ENCODE results near the gene BMERB1.

The BMERB1 gene

GRCh38 chr16:15585956-15586355 is 151.6 kb downstream of the BMERB1 start:
- Histone ChIP-seq H3K9ac (ENCODE audit: low read length) (no peak overlapping the region), H3K27ac (ENCODE audit: low read depth, low read length) (no peak overlapping the region), H3K27me3 (ENCODE audit: control insufficient read depth, insufficient read depth, low read length) (no peaks in the 10 kb centered on the region), H3K4me3 (ENCODE audit: low read length) (no peak overlapping the region), H3K4me1 (ENCODE audit: control insufficient read depth, insufficient read depth, low read length) (no peaks in the 10 kb centered on the region), H3K36me3 (ENCODE audit: control insufficient read depth, insufficient read depth, low read length) (peaks cover 2% of the 10 kb centered on the region)

- peaks cover 2% of the 10 kb centered on the region for H3K36me3 ChIP-seq (ENCODE audit: control insufficient read depth, insufficient read depth, low read length)
- H3K9ac ChIP-seq (ENCODE audit: low read length) = no peak overlapping the region
- H3K4me3 ChIP-seq (ENCODE audit: low read length) = no peak overlapping the region
- no peak overlapping the region for H3K27ac ChIP-seq (ENCODE audit: low read depth, low read length)
- no peaks in the 10 kb centered on the region for H3K4me1 ChIP-seq (ENCODE audit: control insufficient read depth, insufficient read depth, low read length)
- no peaks in the 10 kb centered on the region for H3K27me3 ChIP-seq (ENCODE audit: control insufficient read depth, insufficient read depth, low read length)
Observed at GRCh38 chr16:15586716-15587115, 152.3 kb downstream of the BMERB1 start.

- H3K9ac ChIP-seq (ENCODE audit: low read length) = no peak overlapping the region
- H3K27me3 ChIP-seq (ENCODE audit: control insufficient read depth, insufficient read depth, low read length) = no peaks in the 10 kb centered on the region
- no peaks in the 10 kb centered on the region for H3K4me1 ChIP-seq (ENCODE audit: control insufficient read depth, insufficient read depth, low read length)
- H3K27ac ChIP-seq (ENCODE audit: low read depth, low read length) = no peak overlapping the region
- peaks cover 2% of the 10 kb centered on the region for H3K36me3 ChIP-seq (ENCODE audit: control insufficient read depth, insufficient read depth, low read length)
- H3K4me3 ChIP-seq (ENCODE audit: low read length) = no peak overlapping the region
Observed at GRCh38 chr16:15587152-15587825, 152.9 kb downstream of the BMERB1 start.

DNA sequence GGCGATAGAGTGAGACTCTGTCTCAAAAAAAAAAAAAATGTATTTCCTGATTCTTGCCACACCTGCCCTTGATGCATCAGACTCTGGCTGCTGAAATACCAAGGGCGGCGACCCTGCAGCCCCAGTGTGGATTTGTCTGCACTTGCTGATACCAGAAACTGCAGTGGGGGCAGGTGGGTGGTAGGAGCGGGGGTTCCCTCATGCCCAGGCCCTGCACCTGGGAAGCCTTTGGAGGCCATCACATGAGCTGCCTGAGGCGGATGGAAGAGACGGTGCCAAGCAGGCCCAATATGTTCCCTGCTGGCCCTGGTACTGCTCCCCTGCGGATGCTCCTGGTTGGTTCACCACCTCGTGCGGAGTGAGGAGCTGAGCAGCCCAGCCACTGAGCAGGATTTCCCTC is 157.9 kb downstream of the BMERB1 start:
- Histone ChIP-seq H3K36me3 (ENCODE audit: control insufficient read depth, insufficient read depth, low read length) (peaks cover 15% of the 10 kb centered on the region), H3K4me3 (ENCODE audit: low read length) (no peak overlapping the region), H3K4me1 (ENCODE audit: control insufficient read depth, insufficient read depth, low read length) (no peaks in the 10 kb centered on the region), H3K27ac (ENCODE audit: low read depth, low read length) (no peak overlapping the region), H3K27me3 (ENCODE audit: control insufficient read depth, insufficient read depth, low read length) (no peaks in the 10 kb centered on the region), H3K9ac (ENCODE audit: low read length) (no peak overlapping the region)

DNA sequence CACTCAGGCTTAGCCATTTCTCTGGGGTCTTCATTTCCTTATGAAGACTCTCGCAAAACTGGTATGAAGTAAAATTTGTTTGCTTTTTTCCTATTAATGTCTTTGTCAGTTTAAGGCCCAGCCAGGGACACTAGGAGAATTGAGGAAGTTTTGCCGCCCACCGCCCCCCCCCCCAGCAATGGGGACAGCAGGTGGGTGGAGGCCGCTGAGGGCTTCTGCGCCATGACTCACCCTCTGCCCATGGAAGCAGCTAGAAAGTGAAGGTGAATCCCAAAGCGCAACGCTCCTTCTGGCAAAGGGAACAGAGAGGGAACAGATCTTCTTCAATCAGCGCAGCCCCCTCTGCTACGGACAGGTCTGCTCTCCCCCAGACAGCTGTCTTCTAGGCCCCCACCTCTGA is 158.8 kb downstream of the BMERB1 start:
- H3K27ac ChIP-seq (ENCODE audit: low read depth, low read length) = no peak overlapping the region
- no peak overlapping the region for H3K9ac ChIP-seq (ENCODE audit: low read length)
- H3K27me3 ChIP-seq (ENCODE audit: control insufficient read depth, insufficient read depth, low read length) = no peaks in the 10 kb centered on the region
- H3K4me1 ChIP-seq (ENCODE audit: control insufficient read depth, insufficient read depth, low read length) = no peaks in the 10 kb centered on the region
- H3K4me3 ChIP-seq (ENCODE audit: low read length) = no peak overlapping the region
- H3K36me3 ChIP-seq (ENCODE audit: control insufficient read depth, insufficient read depth, low read length) = peaks cover 20% of the 10 kb centered on the region

DNA sequence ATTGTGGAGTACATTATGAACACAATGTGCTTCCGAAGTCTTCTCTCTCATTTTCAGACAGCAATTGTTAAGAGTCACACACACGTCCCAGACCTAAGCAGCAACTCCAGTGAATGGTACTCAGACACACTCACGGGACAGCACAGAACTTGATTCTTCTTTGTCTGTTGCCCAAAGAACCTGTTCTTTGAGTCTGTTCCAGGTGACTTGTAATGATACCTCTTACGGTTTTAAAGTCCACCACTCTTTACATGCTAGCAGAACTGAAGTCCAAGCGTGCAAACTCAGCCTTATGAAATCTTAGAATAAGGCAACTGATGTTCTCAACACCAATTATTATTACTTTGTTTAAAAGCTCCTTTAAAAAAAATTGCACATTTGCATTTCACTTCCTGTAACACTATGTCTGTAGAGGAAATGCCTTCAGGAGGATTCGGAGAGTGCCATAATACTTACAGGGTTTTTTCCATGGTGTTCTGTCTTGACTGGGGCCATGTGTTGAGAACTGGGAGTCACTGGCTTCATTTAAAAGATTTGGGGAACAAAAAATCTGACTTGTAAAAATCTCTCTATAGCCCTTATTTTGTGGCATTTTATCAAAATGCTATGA is 160.4 kb downstream of the BMERB1 start:
- H3K4me3 ChIP-seq (ENCODE audit: low read length) = no peak overlapping the region
- H3K9ac ChIP-seq (ENCODE audit: low read length) = no peak overlapping the region
- H3K4me1 ChIP-seq (ENCODE audit: control insufficient read depth, insufficient read depth, low read length) = no peaks in the 10 kb centered on the region
- peaks cover 20% of the 10 kb centered on the region for H3K36me3 ChIP-seq (ENCODE audit: control insufficient read depth, insufficient read depth, low read length)
- H3K27ac ChIP-seq (ENCODE audit: low read depth, low read length) = no peak overlapping the region
- H3K27me3 ChIP-seq (ENCODE audit: control insufficient read depth, insufficient read depth, low read length) = no peaks in the 10 kb centered on the region

- Histone ChIP-seq H3K27ac (ENCODE audit: low read depth, low read length) (no peak overlapping the region), H3K4me3 (ENCODE audit: low read length) (no peak overlapping the region), H3K27me3 (ENCODE audit: control insufficient read depth, insufficient read depth, low read length) (no peaks in the 10 kb centered on the region), H3K4me1 (ENCODE audit: control insufficient read depth, insufficient read depth, low read length) (no peaks in the 10 kb centered on the region), H3K9ac (ENCODE audit: low read length) (no peak overlapping the region), H3K36me3 (ENCODE audit: control insufficient read depth, insufficient read depth, low read length) (peaks cover 36% of the 10 kb centered on the region)
Observed at GRCh38 chr16:15597135-15597534, 162.7 kb downstream of the BMERB1 start.

GRCh38 chr16:15597822-15598647 is 163.6 kb downstream of the BMERB1 start:
- no peak overlapping the region for H3K9ac ChIP-seq (ENCODE audit: low read length)
- no peaks in the 10 kb centered on the region for H3K4me1 ChIP-seq (ENCODE audit: control insufficient read depth, insufficient read depth, low read length)
- no peak overlapping the region for H3K27ac ChIP-seq (ENCODE audit: low read depth, low read length)
- H3K4me3 ChIP-seq (ENCODE audit: low read length) = no peak overlapping the region
- peaks cover 43% of the 10 kb centered on the region for H3K36me3 ChIP-seq (ENCODE audit: control insufficient read depth, insufficient read depth, low read length)
- H3K27me3 ChIP-seq (ENCODE audit: control insufficient read depth, insufficient read depth, low read length) = no peaks in the 10 kb centered on the region

DNA sequence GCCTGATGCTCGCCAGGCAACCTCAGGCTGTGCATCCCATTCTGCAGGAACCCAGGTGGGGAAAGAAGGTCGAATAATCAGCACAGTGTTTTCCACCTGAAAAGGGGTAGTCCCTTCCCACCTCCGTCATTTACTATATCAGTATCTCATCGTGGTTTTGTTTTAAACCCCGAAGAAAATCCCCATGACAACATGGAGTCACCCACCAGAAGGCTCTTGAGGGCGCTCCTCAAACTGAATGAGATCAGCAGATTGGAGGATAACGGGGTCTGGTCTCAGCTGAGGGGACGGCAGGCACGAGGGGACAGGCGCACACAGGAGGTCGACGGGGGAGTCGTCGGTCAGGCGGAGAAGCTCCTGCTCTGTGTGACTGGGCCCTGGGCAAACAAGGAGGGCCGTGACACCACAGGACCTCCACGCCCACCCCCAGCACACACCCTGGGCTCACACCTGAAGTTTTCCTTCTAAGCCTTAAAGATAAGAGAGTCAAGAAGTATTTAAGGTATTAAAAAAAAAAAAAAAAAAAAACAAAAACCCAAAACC is 164.3 kb downstream of the BMERB1 start:
- Histone ChIP-seq H3K4me1 (ENCODE audit: control insufficient read depth, insufficient read depth, low read length) (no peaks in the 10 kb centered on the region), H3K9ac (ENCODE audit: low read length) (no peak overlapping the region), H3K27ac (ENCODE audit: low read depth, low read length) (no peak overlapping the region), H3K4me3 (ENCODE audit: low read length) (no peak overlapping the region), H3K27me3 (ENCODE audit: control insufficient read depth, insufficient read depth, low read length) (no peaks in the 10 kb centered on the region), H3K36me3 (ENCODE audit: control insufficient read depth, insufficient read depth, low read length) (peaks cover 43% of the 10 kb centered on the region)

DNA sequence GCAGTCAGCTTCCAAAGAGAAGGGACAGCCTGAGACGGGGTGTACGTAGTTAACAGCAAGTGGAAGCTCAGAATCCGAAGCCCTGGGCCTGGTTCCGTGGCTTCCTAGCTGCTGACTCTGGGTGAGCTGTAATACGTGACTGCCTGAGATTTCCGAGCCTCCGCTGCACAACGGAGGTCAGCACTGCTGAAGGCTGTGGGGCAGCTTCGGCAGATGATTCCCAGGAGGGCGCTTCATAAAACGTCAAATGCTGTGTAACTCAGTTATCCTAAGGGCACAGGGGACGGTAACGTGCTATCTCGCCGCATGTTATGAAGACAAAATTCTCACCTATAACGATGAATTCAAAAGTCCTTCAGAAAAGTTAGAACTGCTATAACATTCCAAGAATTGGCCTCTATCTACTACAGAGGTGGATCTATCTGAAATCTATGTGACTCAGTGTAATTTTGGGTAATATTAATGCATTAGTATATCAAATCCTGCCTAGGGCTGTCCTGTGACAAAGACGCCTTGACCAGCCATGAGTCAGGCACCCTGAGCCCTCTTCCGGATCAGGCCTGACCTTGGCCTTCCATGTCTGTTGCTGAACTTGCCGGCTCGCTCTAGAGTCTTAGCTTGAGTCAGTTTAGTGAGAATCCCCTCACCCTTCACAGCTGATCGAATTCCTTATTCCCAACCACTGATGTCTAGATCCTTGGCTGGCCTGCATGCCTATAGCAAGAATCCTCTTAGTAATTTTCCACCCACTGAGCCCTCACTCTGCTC is 165.1 kb downstream of the BMERB1 start:
- Histone ChIP-seq H3K4me1 (ENCODE audit: control insufficient read depth, insufficient read depth, low read length) (no peaks in the 10 kb centered on the region), H3K27ac (ENCODE audit: low read depth, low read length) (no peak overlapping the region), H3K9ac (ENCODE audit: low read length) (no peak overlapping the region), H3K27me3 (ENCODE audit: control insufficient read depth, insufficient read depth, low read length) (no peaks in the 10 kb centered on the region), H3K4me3 (ENCODE audit: low read length) (no peak overlapping the region), H3K36me3 (ENCODE audit: control insufficient read depth, insufficient read depth, low read length) (peaks cover 49% of the 10 kb centered on the region)

- H3K4me1 ChIP-seq (ENCODE audit: control insufficient read depth, insufficient read depth, low read length) = no peaks in the 10 kb centered on the region
Observed at GRCh38 chr16:15601212-15601879, 167.0 kb downstream of the BMERB1 start.

More at GRCh38 chr16:15601212-15601879, 167.0 kb downstream of the BMERB1 start:
- no peak overlapping the region for H3K9ac ChIP-seq (ENCODE audit: low read length)
- no peaks in the 10 kb centered on the region for H3K27me3 ChIP-seq (ENCODE audit: control insufficient read depth, insufficient read depth, low read length)
- no peak overlapping the region for H3K4me3 ChIP-seq (ENCODE audit: low read length)
- no peak overlapping the region for H3K27ac ChIP-seq (ENCODE audit: low read depth, low read length)
- peaks cover 47% of the 10 kb centered on the region for H3K36me3 ChIP-seq (ENCODE audit: control insufficient read depth, insufficient read depth, low read length)
